GM23338 (cell line): ENCODE results near the gene SHISA9. TPM values are rescaled to one million over a fixed set of nuclear protein-coding genes. Genes with fewer than 3 reads are reported as not detected.

Experiments used
- ATAC-seq: fragments of 200-7000 bp; cut with Tn5 transposase; 3 replicates; pipeline ENCODE4 v1.9.1; 2020
- DNase-seq: peaks from one replicate; pipeline ENCODE4 v3.0.0-alpha.2; 2015; ENCODE audit warnings: low spot score
- H2AFZ ChIP-seq: fragments of 200-600 bp; sonication (generic); 2 replicates; pipeline ENCODE4 v1.8.0; 2016; ENCODE audit warnings: antibody characterized with exemption, mild to moderate bottlenecking, moderate library complexity
- H3F3A ChIP-seq: fragments of 200-600 bp; sonication (generic); replicated peaks from 2 replicates; pipeline ENCODE4 v1.8.0; 2017; ENCODE audit warnings: antibody characterized with exemption, mixed run types, low read depth
- H3K27ac ChIP-seq: fragments of 200-600 bp; sonication (generic); 2 replicates; pipeline ENCODE4 v1.6.1; 2016; ENCODE audit warnings: low read depth
- H3K27me3 ChIP-seq: fragments of 200-600 bp; sonication (generic); 2 replicates; pipeline ENCODE4 v1.8.0; 2016; ENCODE audit warnings: mild to moderate bottlenecking, mixed run types, moderate library complexity; ENCODE audit not compliant: insufficient read depth
- H3K36me3 ChIP-seq: fragments of 200-600 bp; sonication (generic); 2 replicates; pipeline ENCODE4 v1.8.0; 2016; ENCODE audit warnings: mild to moderate bottlenecking; ENCODE audit not compliant: insufficient read depth
- H3K4me1 ChIP-seq: fragments of 200-600 bp; sonication (generic); 2 replicates; pipeline ENCODE4 v1.8.0; 2016; ENCODE audit warnings: mild to moderate bottlenecking, moderate library complexity; ENCODE audit not compliant: insufficient read depth
- H3K4me2 ChIP-seq: fragments of 200-600 bp; sonication (generic); 2 replicates; pipeline ENCODE4 v1.7.1; 2017; ENCODE audit warnings: mixed run types
- H3K4me3 ChIP-seq: fragments of 200-600 bp; sonication (generic); 2 replicates; pipeline ENCODE4 v1.6.1; 2016; ENCODE audit warnings: mixed run types
- H3K79me2 ChIP-seq: fragments of 200-600 bp; sonication (generic); replicated peaks from 2 replicates; pipeline ENCODE4 v1.8.0; 2017; ENCODE audit warnings: mild to moderate bottlenecking; ENCODE audit not compliant: insufficient read depth
- H3K9me2 ChIP-seq: fragments of 200-600 bp; sonication (generic); 2 replicates; pipeline ENCODE4 v1.8.0; 2017; ENCODE audit not compliant: insufficient read depth
- H4K20me1 ChIP-seq: fragments of 200-600 bp; sonication (generic); replicated peaks from 2 replicates; pipeline ENCODE4 v1.8.0; 2017; ENCODE audit warnings: mild to moderate bottlenecking; ENCODE audit not compliant: insufficient read depth
- H3K27ac Mint-ChIP-seq: 2 replicates; pipeline ENCODE4 v1.8.0; 2020; ENCODE audit warnings: inconsistent platforms, mild to moderate bottlenecking, moderate library complexity, mixed read lengths
- H3K27me3 Mint-ChIP-seq: 3 replicates; pipeline ENCODE4 v1.8.0; 2022; ENCODE audit warnings: low read depth, mild to moderate bottlenecking, moderate library complexity, mixed read lengths, inconsistent platforms; ENCODE audit not compliant: insufficient read depth, poor library complexity
- H3K36me3 Mint-ChIP-seq: 3 replicates; pipeline ENCODE4 v1.8.0; 2021; ENCODE audit warnings: low read depth, mild to moderate bottlenecking, inconsistent platforms, moderate library complexity, mixed read lengths
- H3K4me1 Mint-ChIP-seq: 3 replicates; pipeline ENCODE4 v1.8.0; 2020; ENCODE audit warnings: mild to moderate bottlenecking, inconsistent platforms, mixed read lengths
- H3K4me3 Mint-ChIP-seq: 3 replicates; pipeline ENCODE4 v1.8.0; 2021; ENCODE audit warnings: moderate library complexity, mild to moderate bottlenecking, inconsistent platforms, mixed read lengths
- H3K9me3 Mint-ChIP-seq: 3 replicates; pipeline ENCODE4 v1.8.0; 2020; ENCODE audit warnings: moderate library complexity, mild to moderate bottlenecking, inconsistent platforms, mixed read lengths
- EZH2 ChIP-seq: fragments of 200-600 bp; sonication (generic); IDR thresholded peaks from one replicate; pipeline ENCODE4 v1.8.0; 2017; ENCODE audit warnings: antibody characterized with exemption, mild to moderate bottlenecking, low read depth; ENCODE audit not compliant: unreplicated experiment
- EZH2phosphoT487 ChIP-seq: fragments of 200-600 bp; sonication (generic); IDR thresholded peaks from one replicate; pipeline ENCODE4 v1.8.1; 2018; ENCODE audit warnings: antibody characterized with exemption; ENCODE audit not compliant: unreplicated experiment
- NANOG ChIP-seq: IDR thresholded peaks from 2 replicates; pipeline ENCODE4 v1.6.1; 2016; ENCODE audit warnings: antibody characterized with exemption, borderline replicate concordance
- ZNF114 ChIP-seq: fragments of 250-450 bp; sonication (Bioruptor Pico); IDR thresholded peaks from 2 replicates; pipeline ENCODE4 v1.5.0; 2020; ENCODE audit warnings: mild to moderate bottlenecking, moderate library complexity
- ZNF462 ChIP-seq: fragments of 250-450 bp; sonication (Bioruptor Pico); IDR thresholded peaks from 2 replicates; pipeline ENCODE4 v1.5.0; 2020; ENCODE audit warnings: mild to moderate bottlenecking, moderate library complexity
- polyA plus RNA-seq: library from polyadenylated mRNA; unstranded; fragments of >200 nt; fragmentation: Nextera tagmentation; extraction: Ambion mirVana; gene quantifications from 2 replicates; pipeline ENCODE4 v1.2.1, GENCODE V29; 2016
- total RNA-seq: library from RNA; depleted of rRNA; stranded (reverse); fragments of >200 nt; shearing (Covaris generic); gene quantifications from 2 replicates; pipeline ENCODE4 v1.2.3, GENCODE V29; 2014
- TF ChIP-seq, protein P1 (sequence below): IDR thresholded peaks from one replicate; pipeline ENCODE4 v1.6.1; 2018; ENCODE audit warnings: antibody characterized with exemption; ENCODE audit not compliant: unreplicated experiment
- TF ChIP-seq, protein P2 (sequence below), 2 experiments: fragments of 200-600 bp in 1 of 2; sonication (generic) in 1 of 2; conservative IDR thresholded peaks; 2 replicates each; pipeline versions ENCODE4 v1.5.1 to v1.6.1; 2016 to 2017; ENCODE audit warnings: antibody characterized with exemption in 2 of 2, low read depth in 2 of 2, mild to moderate bottlenecking in 2 of 2, moderate library complexity in 1 of 2
- TF ChIP-seq, protein P3 (sequence below): IDR thresholded peaks from 2 replicates; pipeline ENCODE4 v1.6.1; 2016; ENCODE audit warnings: antibody characterized with exemption

The SHISA9 gene
- total and polyA plus RNA-seq, 2 experiments from 2014 or later, result 10.4 to 45.6 TPM

GRCh38 chr16:13056607-13057006 is 155.2 kb downstream of the SHISA9 start:
- Histone ChIP-seq H3K4me3 (no peak overlapping the region), H3K27me3 (no peaks in the 10 kb centered on the region)
- H3K27me3 Mint-ChIP-seq, result no peaks in the 10 kb centered on the region

More at GRCh38 chr16:13056607-13057006, 155.2 kb downstream of the SHISA9 start:
- H3K27ac ChIP-seq, result peak overlapping the region; percentile 39; the same call in 1 of the 2 replicates
- Mint-ChIP-seq H3K4me3 (no peak overlapping the region), H3K27ac (peak overlapping the region; percentile 47; the same call in 1 of the 2 replicates), H3K4me1 (peaks cover 23% of the 10 kb centered on the region), H3K9me3 (no peaks in the 10 kb centered on the region), H3K36me3 (peaks cover 3% of the 10 kb centered on the region; the same call in 1 of the 3 replicates)
- peaks cover 35% of the 10 kb centered on the region for H3K79me2 ChIP-seq
- H3K4me2 ChIP-seq, result no peak overlapping the region
- peaks cover 10% of the 10 kb centered on the region for H4K20me1 ChIP-seq
- DNase-seq, result no peak
- no peaks in the 10 kb centered on the region; the same call in 1 of the 2 replicates for H3F3A ChIP-seq
- no peak overlapping the region for H2AFZ ChIP-seq
- H3K9me2 ChIP-seq, result no peaks in the 10 kb centered on the region
- peaks cover 26% of the 10 kb centered on the region for H3K4me1 ChIP-seq
- H3K36me3 ChIP-seq, result no peaks in the 10 kb centered on the region
- TF ChIP-seq ZNF114 (CRISPR knock-in tag), result no peak
- TF ChIP-seq NANOG, result no peak
- TF ChIP-seq ZNF462 (CRISPR knock-in tag), result no peak
- TF ChIP-seq, protein P1, sequence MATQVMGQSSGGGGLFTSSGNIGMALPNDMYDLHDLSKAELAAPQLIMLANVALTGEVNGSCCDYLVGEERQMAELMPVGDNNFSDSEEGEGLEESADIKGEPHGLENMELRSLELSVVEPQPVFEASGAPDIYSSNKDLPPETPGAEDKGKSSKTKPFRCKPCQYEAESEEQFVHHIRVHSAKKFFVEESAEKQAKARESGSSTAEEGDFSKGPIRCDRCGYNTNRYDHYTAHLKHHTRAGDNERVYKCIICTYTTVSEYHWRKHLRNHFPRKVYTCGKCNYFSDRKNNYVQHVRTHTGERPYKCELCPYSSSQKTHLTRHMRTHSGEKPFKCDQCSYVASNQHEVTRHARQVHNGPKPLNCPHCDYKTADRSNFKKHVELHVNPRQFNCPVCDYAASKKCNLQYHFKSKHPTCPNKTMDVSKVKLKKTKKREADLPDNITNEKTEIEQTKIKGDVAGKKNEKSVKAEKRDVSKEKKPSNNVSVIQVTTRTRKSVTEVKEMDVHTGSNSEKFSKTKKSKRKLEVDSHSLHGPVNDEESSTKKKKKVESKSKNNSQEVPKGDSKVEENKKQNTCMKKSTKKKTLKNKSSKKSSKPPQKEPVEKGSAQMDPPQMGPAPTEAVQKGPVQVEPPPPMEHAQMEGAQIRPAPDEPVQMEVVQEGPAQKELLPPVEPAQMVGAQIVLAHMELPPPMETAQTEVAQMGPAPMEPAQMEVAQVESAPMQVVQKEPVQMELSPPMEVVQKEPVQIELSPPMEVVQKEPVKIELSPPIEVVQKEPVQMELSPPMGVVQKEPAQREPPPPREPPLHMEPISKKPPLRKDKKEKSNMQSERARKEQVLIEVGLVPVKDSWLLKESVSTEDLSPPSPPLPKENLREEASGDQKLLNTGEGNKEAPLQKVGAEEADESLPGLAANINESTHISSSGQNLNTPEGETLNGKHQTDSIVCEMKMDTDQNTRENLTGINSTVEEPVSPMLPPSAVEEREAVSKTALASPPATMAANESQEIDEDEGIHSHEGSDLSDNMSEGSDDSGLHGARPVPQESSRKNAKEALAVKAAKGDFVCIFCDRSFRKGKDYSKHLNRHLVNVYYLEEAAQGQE, result no peak
- TF ChIP-seq, protein P2, sequence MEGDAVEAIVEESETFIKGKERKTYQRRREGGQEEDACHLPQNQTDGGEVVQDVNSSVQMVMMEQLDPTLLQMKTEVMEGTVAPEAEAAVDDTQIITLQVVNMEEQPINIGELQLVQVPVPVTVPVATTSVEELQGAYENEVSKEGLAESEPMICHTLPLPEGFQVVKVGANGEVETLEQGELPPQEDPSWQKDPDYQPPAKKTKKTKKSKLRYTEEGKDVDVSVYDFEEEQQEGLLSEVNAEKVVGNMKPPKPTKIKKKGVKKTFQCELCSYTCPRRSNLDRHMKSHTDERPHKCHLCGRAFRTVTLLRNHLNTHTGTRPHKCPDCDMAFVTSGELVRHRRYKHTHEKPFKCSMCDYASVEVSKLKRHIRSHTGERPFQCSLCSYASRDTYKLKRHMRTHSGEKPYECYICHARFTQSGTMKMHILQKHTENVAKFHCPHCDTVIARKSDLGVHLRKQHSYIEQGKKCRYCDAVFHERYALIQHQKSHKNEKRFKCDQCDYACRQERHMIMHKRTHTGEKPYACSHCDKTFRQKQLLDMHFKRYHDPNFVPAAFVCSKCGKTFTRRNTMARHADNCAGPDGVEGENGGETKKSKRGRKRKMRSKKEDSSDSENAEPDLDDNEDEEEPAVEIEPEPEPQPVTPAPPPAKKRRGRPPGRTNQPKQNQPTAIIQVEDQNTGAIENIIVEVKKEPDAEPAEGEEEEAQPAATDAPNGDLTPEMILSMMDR (conservative IDR thresholded peaks at IDR 0.05; ENCODE audit: low read depth in 2 of 2), result no peak
- no peak for TF ChIP-seq EZH2
- TF ChIP-seq EZH2phosphoT487, result no peak
- TF ChIP-seq, protein P3, sequence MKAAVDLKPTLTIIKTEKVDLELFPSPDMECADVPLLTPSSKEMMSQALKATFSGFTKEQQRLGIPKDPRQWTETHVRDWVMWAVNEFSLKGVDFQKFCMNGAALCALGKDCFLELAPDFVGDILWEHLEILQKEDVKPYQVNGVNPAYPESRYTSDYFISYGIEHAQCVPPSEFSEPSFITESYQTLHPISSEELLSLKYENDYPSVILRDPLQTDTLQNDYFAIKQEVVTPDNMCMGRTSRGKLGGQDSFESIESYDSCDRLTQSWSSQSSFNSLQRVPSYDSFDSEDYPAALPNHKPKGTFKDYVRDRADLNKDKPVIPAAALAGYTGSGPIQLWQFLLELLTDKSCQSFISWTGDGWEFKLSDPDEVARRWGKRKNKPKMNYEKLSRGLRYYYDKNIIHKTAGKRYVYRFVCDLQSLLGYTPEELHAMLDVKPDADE, result no peak
- no peak for ATAC-seq
